Right lobe of liver (tissue), 4 donors: Measurements from ENCODE around the gene ADSS1.

ENCODE experiments used
- CTCF ChIP-seq, 4 donors: fragments of 200-600 bp in 3 of 4; fragments of 450-650 bp in 1 of 4; IDR thresholded peaks; one replicate each; pipeline versions ENCODE4 v1.5.1 to v1.8.0; 2016 to 2022; ENCODE audit warnings: antibody characterized with exemption in 4 of 4, mild to moderate bottlenecking in 2 of 4
- POLR2A ChIP-seq: fragments of 450-650 bp; IDR thresholded peaks from one replicate; pipeline ENCODE4 v1.6.1; 2017; ENCODE audit warnings: antibody characterized with exemption, mild to moderate bottlenecking
- donor health status: DM: no; HTN: no; CAD: no.
- donor health status: DM: no; HTN: no; CAD: no.
- donor health status: DM: no; HTN: yes; CAD: no.

- TF ChIP-seq CTCF (IDR thresholded peaks at IDR 0.05), result no peak
- TF ChIP-seq POLR2A, result no peak
These were observed 30.3 kb downstream of the ADSS1 start for GRCh38 chr14:104754213-104754851.
